Upper lobe of right lung (tissue), 1 donor: ENCODE results near the gene TMX1. TPM values are rescaled to one million over a fixed set of nuclear protein-coding genes. Genes with fewer than 3 reads are reported as not detected.

Experiments
- ATAC-seq: fragments of 200-7000 bp; cut with Tn5 transposase; one replicate; pipeline ENCODE4 v1.9.1; 2020; ENCODE audit warnings: mild to moderate bottlenecking, moderate library complexity
- DNase-seq: peaks from one replicate; pipeline ENCODE4 v3.0.0-alpha.2; 2020
- H3K27ac ChIP-seq: fragments of 200-600 bp; one replicate; pipeline ENCODE4 v1.8.0; 2022
- H3K27me3 ChIP-seq: fragments of 200-600 bp; one replicate; pipeline ENCODE4 v1.8.0; 2022; ENCODE audit warnings: mild to moderate bottlenecking
- H3K36me3 ChIP-seq: fragments of 200-600 bp; one replicate; pipeline ENCODE4 v1.8.0; 2022
- H3K4me1 ChIP-seq: fragments of 200-600 bp; one replicate; pipeline ENCODE4 v1.8.0; 2022
- H3K4me3 ChIP-seq: fragments of 200-600 bp; one replicate; pipeline ENCODE4 v1.8.0; 2022; ENCODE audit warnings: mild to moderate bottlenecking
- H3K9me3 ChIP-seq: fragments of 200-600 bp; one replicate; pipeline ENCODE4 v1.8.0; 2022
- intact Hi-C: fragments of 100-400 bp; cut with DNase I; formaldehyde crosslinking; loops from one replicate; pipeline ENCODE4 v1.11.0; 2022
- total RNA-seq: library from RNA; stranded (reverse); fragmentation: NEBNext Ultra II Directional; extraction: Animal tissue kit (Norgen Biotek cat#: 25700); gene quantifications from one replicate; pipeline ENCODE4 v1.2.1, GENCODE V29; 2021
- TF ChIP-seq, protein P1 (sequence below): fragments of 200-600 bp; IDR thresholded peaks from one replicate; pipeline ENCODE4 v1.8.0; 2022; ENCODE audit warnings: antibody characterized with exemption
- donor health status: DM: no; HTN: yes; CAD: no; lungs with severe emphysema.

Gene TMX1
- total RNA-seq, 1 donor from 2014 or later = 31.8 TPM

DNA sequence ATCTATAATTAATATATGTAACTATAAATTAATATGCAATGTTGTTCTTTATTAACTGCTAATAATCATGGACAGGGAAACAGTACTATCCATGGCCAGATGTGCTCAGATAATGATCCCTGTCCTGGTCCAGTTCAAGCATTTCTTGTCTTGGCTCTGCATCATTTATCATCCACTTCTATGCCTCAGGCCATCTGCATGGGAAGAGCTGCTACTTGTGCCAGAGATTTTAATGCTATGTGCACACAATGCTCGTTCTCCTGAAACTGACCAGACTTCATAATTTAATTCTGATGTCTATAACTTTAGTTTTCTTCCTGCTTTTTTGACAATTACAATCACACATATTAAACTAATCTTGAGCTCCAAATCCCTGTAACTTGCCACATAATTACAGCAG, 11.2 kb upstream of the TMX1 start:
- Histone ChIP-seq H3K36me3 (no peaks in the 10 kb centered on the region), H3K9me3 (no peaks in the 10 kb centered on the region), H3K4me1 (no peaks in the 10 kb centered on the region), H3K4me3 (no peak overlapping the region), H3K27ac (no peak overlapping the region), H3K27me3 (no peaks in the 10 kb centered on the region)
- ATAC-seq (no peak), DNase-seq (no peak)
- intact Hi-C loops = no loop called here
- TF ChIP-seq, protein P1, sequence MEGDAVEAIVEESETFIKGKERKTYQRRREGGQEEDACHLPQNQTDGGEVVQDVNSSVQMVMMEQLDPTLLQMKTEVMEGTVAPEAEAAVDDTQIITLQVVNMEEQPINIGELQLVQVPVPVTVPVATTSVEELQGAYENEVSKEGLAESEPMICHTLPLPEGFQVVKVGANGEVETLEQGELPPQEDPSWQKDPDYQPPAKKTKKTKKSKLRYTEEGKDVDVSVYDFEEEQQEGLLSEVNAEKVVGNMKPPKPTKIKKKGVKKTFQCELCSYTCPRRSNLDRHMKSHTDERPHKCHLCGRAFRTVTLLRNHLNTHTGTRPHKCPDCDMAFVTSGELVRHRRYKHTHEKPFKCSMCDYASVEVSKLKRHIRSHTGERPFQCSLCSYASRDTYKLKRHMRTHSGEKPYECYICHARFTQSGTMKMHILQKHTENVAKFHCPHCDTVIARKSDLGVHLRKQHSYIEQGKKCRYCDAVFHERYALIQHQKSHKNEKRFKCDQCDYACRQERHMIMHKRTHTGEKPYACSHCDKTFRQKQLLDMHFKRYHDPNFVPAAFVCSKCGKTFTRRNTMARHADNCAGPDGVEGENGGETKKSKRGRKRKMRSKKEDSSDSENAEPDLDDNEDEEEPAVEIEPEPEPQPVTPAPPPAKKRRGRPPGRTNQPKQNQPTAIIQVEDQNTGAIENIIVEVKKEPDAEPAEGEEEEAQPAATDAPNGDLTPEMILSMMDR = no peak

DNA sequence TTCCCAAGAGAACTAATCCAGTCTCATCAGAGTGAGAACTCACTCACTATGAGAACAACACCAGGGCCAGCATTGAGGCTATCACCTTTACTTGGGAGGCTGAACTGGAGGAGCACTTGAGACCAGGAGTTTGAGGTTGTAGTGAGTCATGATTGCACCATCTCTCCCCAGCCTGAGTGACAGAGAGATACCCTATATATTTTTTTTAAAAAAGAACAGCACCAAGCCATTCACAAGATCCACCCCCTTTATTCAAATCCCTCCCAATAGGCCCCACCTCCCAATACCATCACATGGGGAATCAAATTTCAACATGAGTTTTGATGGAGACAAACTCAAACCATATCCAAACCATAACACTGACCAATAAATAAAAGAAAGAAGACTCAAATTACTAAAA, 3.7 kb upstream of the TMX1 start:
- intact Hi-C loops = no loop called here
- Histone ChIP-seq H3K27me3 (no peaks in the 10 kb centered on the region), H3K9me3 (no peaks in the 10 kb centered on the region), H3K27ac (no peak overlapping the region), H3K4me3 (no peak overlapping the region), H3K4me1 (peaks cover 4% of the 10 kb centered on the region), H3K36me3 (no peaks in the 10 kb centered on the region)
- no peak for DNase-seq
- TF ChIP-seq, protein P1 = no peak
- no peak for ATAC-seq

DNA sequence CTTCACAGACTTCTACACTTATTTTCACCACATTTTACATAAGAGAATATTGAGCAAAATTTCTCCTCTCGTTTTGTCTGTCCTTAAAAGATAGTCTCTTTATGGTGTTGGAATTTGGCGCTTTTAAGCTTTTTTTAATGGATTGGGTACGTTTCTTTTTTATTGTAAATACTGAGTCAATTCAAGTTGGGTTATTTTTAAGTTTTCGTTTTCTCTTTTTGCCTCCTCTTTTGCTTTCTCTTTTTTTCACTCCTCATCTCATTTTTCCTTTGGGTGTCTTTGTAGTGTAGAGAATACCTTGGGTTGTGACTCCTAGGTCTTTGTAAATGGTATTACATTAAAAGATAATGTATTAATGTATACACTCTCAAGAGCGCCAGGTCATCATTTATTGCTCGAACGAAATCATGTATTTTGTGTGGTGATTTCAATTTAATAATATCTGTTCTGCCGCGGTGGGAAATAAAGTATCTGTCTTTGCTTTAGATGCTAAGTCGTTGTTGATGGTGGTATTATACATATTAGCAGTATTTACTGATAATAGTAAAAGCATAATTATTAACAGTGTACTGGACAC, 845 bp downstream of the TMX1 start:
- peaks cover 20% of the 10 kb centered on the region for H3K4me1 ChIP-seq
- intact Hi-C loops = no loop called here
- peak overlapping the region; percentile 90 for H3K27ac ChIP-seq
- TF ChIP-seq, protein P1 = no peak
- H3K4me3 ChIP-seq = peak overlapping the region; percentile 92
- peaks cover 10% of the 10 kb centered on the region for H3K36me3 ChIP-seq
- no peak for DNase-seq
- no peak for ATAC-seq
- H3K9me3 ChIP-seq = no peaks in the 10 kb centered on the region
- no peaks in the 10 kb centered on the region for H3K27me3 ChIP-seq

DNA sequence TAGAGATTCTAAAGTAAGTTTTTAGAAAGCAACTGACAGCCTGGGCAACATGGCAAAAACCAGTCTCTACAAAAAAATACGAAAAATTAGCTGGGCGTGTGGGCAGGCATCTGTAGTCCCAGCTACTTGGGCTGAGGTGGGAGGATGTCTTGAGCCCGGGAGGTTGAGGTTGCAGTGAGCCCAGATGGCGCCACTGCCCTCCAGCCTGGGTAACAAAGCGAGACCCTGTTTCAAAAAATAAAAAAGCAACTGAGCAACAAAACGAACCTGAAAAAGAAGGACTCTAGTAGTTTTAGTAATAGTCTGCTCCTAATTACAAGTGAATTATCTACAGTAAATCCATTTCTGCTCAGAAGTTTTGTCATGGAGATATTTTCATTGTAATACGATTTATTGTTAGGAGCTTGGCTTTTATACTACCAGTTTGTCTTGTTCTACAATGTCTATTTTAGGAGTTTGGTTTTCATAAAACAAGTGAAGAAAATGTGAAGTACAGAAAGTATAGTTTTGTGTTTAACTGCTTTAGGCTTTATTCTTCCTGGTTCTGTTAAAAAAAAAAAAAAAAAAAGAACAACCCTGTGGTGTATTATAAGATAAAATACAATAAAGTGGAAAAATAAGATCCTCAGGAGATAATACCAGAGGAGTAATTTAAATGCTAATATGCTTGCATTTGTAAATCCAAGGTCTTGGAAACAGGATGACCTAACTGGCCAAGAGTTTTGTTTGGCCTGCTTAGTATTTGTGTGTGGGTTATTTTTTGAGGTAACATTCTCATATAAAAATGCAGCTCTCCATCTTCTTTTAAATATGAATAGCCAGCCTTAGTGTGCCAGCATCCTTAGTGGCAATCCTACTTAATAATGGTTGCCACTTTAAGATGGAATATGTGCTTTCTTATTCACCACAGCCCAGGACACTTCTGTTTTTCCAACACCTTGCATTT, 2.8 kb downstream of the TMX1 start:
- ATAC-seq = no peak
- Histone ChIP-seq H3K4me1 (peaks cover 20% of the 10 kb centered on the region), H3K27me3 (no peaks in the 10 kb centered on the region), H3K9me3 (no peaks in the 10 kb centered on the region), H3K36me3 (peaks cover 27% of the 10 kb centered on the region), H3K27ac (no peak overlapping the region), H3K4me3 (no peak overlapping the region)
- TF ChIP-seq, protein P1 = no peak
- intact Hi-C loops = no loop called here
- no peak for DNase-seq

DNA sequence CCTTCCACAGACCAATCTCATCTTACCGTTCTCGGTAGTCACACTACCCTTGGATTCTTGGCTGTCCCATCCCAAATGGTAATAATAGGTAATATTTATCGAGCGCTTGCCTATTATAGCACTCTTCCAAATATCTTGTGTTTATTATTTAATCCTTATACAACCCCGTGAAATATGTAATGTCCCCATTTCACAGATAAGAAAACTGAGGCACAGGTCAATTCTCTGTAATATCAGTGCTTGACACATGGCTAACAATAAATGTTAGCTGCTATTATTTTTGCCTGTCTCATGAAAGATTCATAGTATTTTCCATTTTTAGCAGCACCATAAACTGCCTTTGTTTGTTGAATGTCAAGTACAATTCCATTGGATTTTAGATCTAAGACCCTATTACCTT, 4.5 kb downstream of the TMX1 start:
- intact Hi-C loops = no loop called here
- Histone ChIP-seq H3K36me3 (peaks cover 43% of the 10 kb centered on the region), H3K4me3 (no peak overlapping the region), H3K27ac (no peak overlapping the region), H3K4me1 (peaks cover 20% of the 10 kb centered on the region), H3K9me3 (no peaks in the 10 kb centered on the region), H3K27me3 (no peaks in the 10 kb centered on the region)
- no peak for ATAC-seq
- TF ChIP-seq, protein P1 = no peak
- no peak for DNase-seq
